Activated CD8-positive, alpha-beta memory T cell treated with anti-CD3 and anti-CD28 coated beads, Interleukin-2, amount 10 ng/mL, durations not matched to agents 7 days and 5 days (primary cell): ENCODE results near the gene CELSR1. TPM values are rescaled to one million over a fixed set of nuclear protein-coding genes. Genes with fewer than 3 reads are reported as not detected.
"Not testable (repeated sequence)": the region's sequence is repeated elsewhere in the genome, so short reads cannot be mapped to it uniquely, and the experiment has no call there.

ENCODE experiments used
- ATAC-seq: fragments of 150-1000 bp; cut with Tn5 transposase; one replicate; pipeline ENCODE4 v1.10.0; 2021; ENCODE audit warnings: moderate library complexity
- CTCF ChIA-PET: fragments of 350-600 bp; sonication (Branson Sonifier 250); formaldehyde crosslinking; loops from one replicate; lab custom pipeline; 2021; ENCODE audit warnings: antibody characterized with exemption; lab: Charles Lee
- DNase-seq: peaks from one replicate; pipeline ENCODE4 v3.0.0-alpha.2; 2020
- H3K27ac Mint-ChIP-seq: one replicate; pipeline ENCODE4 v1.8.0; 2021; ENCODE audit warnings: mild to moderate bottlenecking, mixed read lengths
- H3K27me3 Mint-ChIP-seq: one replicate; pipeline ENCODE4 v1.8.0; 2021; ENCODE audit warnings: mixed read lengths
- H3K36me3 Mint-ChIP-seq: one replicate; pipeline ENCODE4 v1.8.0; 2021; ENCODE audit warnings: mild to moderate bottlenecking, mixed read lengths
- H3K4me1 Mint-ChIP-seq: one replicate; pipeline ENCODE4 v1.8.0; 2021; ENCODE audit warnings: mixed read lengths
- H3K4me3 Mint-ChIP-seq: one replicate; pipeline ENCODE4 v1.8.0; 2021; ENCODE audit warnings: mild to moderate bottlenecking, moderate library complexity, mixed read lengths
- H3K9me3 Mint-ChIP-seq: one replicate; pipeline ENCODE4 v1.8.0; 2022; ENCODE audit warnings: low read depth, mixed read lengths
- total RNA-seq, 2 experiments: library from RNA; stranded (reverse); gene quantifications; one replicate each; pipeline ENCODE4 v1.2.3, GENCODE V29; 2021

The CELSR1 gene
- total RNA-seq, 2 experiments from 2014 or later, result 0.06 to 0.12 TPM

GRCh38 chr22:46318576-46318975 lies 218.8 kb downstream of the CELSR1 start:
- CTCF ChIA-PET, result interaction anchor here (1.3 to 1.5 kb wide), 2 partner anchors 197 to 312 kb away, joined by 3 read pairs; no protein-coding TSS in a partner anchor
- H3K4me3 Mint-ChIP-seq, result no peak overlapping the region
- no peak overlapping the region for H3K27ac Mint-ChIP-seq
- no peaks in the 10 kb centered on the region for H3K4me1 Mint-ChIP-seq
- H3K9me3 Mint-ChIP-seq, result no peaks in the 10 kb centered on the region
- H3K27me3 Mint-ChIP-seq, result no peaks in the 10 kb centered on the region
- H3K36me3 Mint-ChIP-seq, result peaks cover 56% of the 10 kb centered on the region
- ATAC-seq (no peak), DNase-seq (no peak)

- Mint-ChIP-seq H3K4me3 (no peak overlapping the region), H3K4me1 (no peaks in the 10 kb centered on the region), H3K27ac (no peak overlapping the region), H3K27me3 (no peaks in the 10 kb centered on the region), H3K36me3 (peaks cover 49% of the 10 kb centered on the region), H3K9me3 (no peaks in the 10 kb centered on the region)
- DNase-seq (no peak), ATAC-seq (no peak)
- CTCF ChIA-PET, result interaction anchor here (1.3 kb wide), 1 partner anchor 196 kb away, joined by 3 read pairs; no protein-coding TSS in a partner anchor
Observed at GRCh38 chr22:46317646-46318045, 219.8 kb downstream of the CELSR1 start.

GRCh38 chr22:46315976-46316375 lies 221.4 kb downstream of the CELSR1 start:
- H3K4me3 Mint-ChIP-seq, result no peak overlapping the region
- ATAC-seq (no peak), DNase-seq (no peak)
- H3K4me1 Mint-ChIP-seq, result no peaks in the 10 kb centered on the region
- CTCF ChIA-PET, result interaction anchor here (1.0 to 3.1 kb wide), 4 partner anchors 195 to 310 kb away, joined by 3 to 21 read pairs (median 6); no protein-coding TSS in a partner anchor
- H3K9me3 Mint-ChIP-seq, result no peaks in the 10 kb centered on the region
- H3K27me3 Mint-ChIP-seq, result no peaks in the 10 kb centered on the region
- H3K27ac Mint-ChIP-seq, result no peak overlapping the region
- peaks cover 42% of the 10 kb centered on the region for H3K36me3 Mint-ChIP-seq

GRCh38 chr22:46312848-46313247 lies 224.6 kb downstream of the CELSR1 start:
- H3K36me3 Mint-ChIP-seq, result peaks cover 49% of the 10 kb centered on the region

GRCh38 chr22:46312056-46312455 lies 225.4 kb downstream of the CELSR1 start:
- no peak overlapping the region for H3K27ac Mint-ChIP-seq
- H3K9me3 Mint-ChIP-seq, result no peaks in the 10 kb centered on the region
- H3K36me3 Mint-ChIP-seq, result peaks cover 46% of the 10 kb centered on the region
- ATAC-seq (no peak), DNase-seq (no peak)
- CTCF ChIA-PET, result interaction anchor here (0.7 to 1.9 kb wide), 5 partner anchors 179 to 305 kb away, joined by 3 to 10 read pairs (median 7); no protein-coding TSS in a partner anchor
- H3K4me1 Mint-ChIP-seq, result peaks cover 5% of the 10 kb centered on the region
- no peak overlapping the region for H3K4me3 Mint-ChIP-seq
- no peaks in the 10 kb centered on the region for H3K27me3 Mint-ChIP-seq

More at GRCh38 chr22:46312848-46313247, 224.6 kb downstream of the CELSR1 start:
- H3K4me3 Mint-ChIP-seq, H3K27me3 Mint-ChIP-seq, H3K4me1 Mint-ChIP-seq, DNase-seq, ATAC-seq, H3K9me3 Mint-ChIP-seq, H3K27ac Mint-ChIP-seq: not testable (repeated sequence)
- CTCF ChIA-PET, result interaction anchor here (0.6 to 1.9 kb wide), 7 partner anchors 28 to 306 kb away, joined by 3 to 8 read pairs (median 3); no protein-coding TSS in a partner anchor

Other genes with a start within 250 kb of the CELSR1 start
- gene GTSE1, start 240.8 kb downstream of the CELSR1 start, total RNA-seq, result 100 to 1,000 TPM in 1 of 2 experiments, 10 to 100 TPM in 1; 91.9 to 101 TPM
- 10 to 100 TPM; 86.7 to 89.1 TPM for gene TRMU, start 201.9 kb downstream of the CELSR1 start, total RNA-seq
- gene GRAMD4, start 82.8 kb upstream of the CELSR1 start, total RNA-seq, result 10 to 100 TPM; 35.4 to 44.6 TPM
- 10 to 100 TPM; 53.3 to 59.7 TPM for gene CERK, start 200.6 kb upstream of the CELSR1 start, total RNA-seq
- gene TBC1D22A, start 225.0 kb upstream of the CELSR1 start, total RNA-seq, result 10 to 100 TPM; 32.6 to 44.9 TPM